B cell (primary cell): Measurements from ENCODE around the gene CNKSR2.
"Not testable (repeated sequence)": the region's sequence is repeated elsewhere in the genome, so short reads cannot be mapped to it uniquely, and the experiment has no call there.

ENCODE experiments used
- EZH2 ChIP-seq: IDR thresholded peaks from 2 replicates; pipeline ENCODE4 v1.6.1; 2012; ENCODE audit warnings: borderline replicate concordance, low read depth, mild to moderate bottlenecking, moderate library complexity, low read length; ENCODE audit not compliant: insufficient read depth, poor library complexity, severe bottlenecking
- TF ChIP-seq, protein P1 (sequence below): fragments of 200-600 bp; IDR thresholded peaks from one replicate; pipeline ENCODE4 v1.8.0; 2022; ENCODE audit warnings: antibody characterized with exemption, mild to moderate bottlenecking

DNA sequence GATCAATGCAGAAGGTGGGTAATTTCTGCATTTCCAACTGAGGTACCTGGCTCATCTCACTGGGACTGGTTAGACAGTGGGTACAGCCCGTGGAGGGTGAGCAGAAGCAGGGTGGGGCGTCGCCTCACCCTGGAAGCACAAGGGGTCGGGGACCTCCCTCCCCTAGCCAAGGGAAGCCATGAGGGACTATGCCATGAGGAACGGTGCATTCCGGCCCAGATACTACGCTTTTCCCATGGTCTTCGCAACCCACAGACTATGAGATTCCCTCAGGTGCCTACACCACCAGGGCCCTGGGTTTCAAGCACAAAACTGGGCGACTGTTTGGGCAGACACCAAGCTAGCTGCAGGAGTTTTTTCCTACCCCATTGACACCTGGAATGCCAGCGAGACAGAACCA is 170.4 kb downstream of the CNKSR2 start:
- not testable (repeated sequence) for TF ChIP-seq EZH2
- TF ChIP-seq, protein P1, sequence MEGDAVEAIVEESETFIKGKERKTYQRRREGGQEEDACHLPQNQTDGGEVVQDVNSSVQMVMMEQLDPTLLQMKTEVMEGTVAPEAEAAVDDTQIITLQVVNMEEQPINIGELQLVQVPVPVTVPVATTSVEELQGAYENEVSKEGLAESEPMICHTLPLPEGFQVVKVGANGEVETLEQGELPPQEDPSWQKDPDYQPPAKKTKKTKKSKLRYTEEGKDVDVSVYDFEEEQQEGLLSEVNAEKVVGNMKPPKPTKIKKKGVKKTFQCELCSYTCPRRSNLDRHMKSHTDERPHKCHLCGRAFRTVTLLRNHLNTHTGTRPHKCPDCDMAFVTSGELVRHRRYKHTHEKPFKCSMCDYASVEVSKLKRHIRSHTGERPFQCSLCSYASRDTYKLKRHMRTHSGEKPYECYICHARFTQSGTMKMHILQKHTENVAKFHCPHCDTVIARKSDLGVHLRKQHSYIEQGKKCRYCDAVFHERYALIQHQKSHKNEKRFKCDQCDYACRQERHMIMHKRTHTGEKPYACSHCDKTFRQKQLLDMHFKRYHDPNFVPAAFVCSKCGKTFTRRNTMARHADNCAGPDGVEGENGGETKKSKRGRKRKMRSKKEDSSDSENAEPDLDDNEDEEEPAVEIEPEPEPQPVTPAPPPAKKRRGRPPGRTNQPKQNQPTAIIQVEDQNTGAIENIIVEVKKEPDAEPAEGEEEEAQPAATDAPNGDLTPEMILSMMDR = not testable (repeated sequence)
